HG03135 (cell line): ENCODE measurements around the gene APMAP.

Source experiments
- ATAC-seq: cut with Tn5 transposase; IDR thresholded peaks from one replicate; pipeline ENCODE4 v1.9.1; 2021; ENCODE audit warnings: mild to moderate bottlenecking, moderate library complexity; ENCODE audit not compliant: unreplicated experiment

APMAP gene

GRCh38 chr20:24914388-24915241, 77.9 kb downstream of the APMAP start:
- ATAC-seq = no peak

DNA sequence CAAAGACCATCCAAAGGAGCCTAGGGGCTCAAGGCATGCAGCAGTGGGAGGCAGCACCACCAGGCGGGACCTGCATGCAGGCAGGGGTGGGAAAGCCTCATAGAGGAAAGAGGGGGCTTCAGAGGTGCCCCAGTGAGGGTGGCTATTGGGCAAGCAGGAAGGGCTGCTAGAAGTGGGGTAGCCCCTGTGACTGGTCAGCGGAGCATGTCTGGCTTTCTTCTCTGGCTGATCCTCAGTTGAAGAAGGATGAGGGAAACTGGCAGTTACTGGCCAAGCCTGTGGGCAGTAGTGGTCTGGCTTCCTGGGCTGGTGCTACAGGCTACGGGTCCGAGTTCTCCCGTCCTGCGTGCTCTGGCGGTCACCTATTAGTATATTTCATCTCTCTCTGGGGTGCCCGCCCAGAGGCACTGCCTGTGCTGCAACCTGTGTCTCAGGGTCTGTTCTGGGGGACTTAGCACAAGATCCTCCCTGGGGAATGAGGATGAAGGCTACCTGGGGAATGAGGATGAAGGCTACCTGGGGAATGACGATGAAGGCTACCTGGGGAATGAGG, 79.4 kb downstream of the APMAP start:
- no peak for ATAC-seq
